AG09319 (cell line): ENCODE data around the gene UBE2E2.
"Not testable (repeated sequence)": the region's sequence is repeated elsewhere in the genome, so short reads cannot be mapped to it uniquely, and the experiment has no call there.

ENCODE experiments used
- DNase-seq: peaks from one replicate; pipeline ENCODE4 v3.0.0-alpha.2; 2010; ENCODE audit warnings: low read depth; ENCODE audit errors: extremely low read depth
- CTCF ChIP-seq: IDR thresholded peaks from 2 replicates; pipeline ENCODE4 v1.5.1; 2011; ENCODE audit warnings: low read depth, mild to moderate bottlenecking, inconsistent platforms, low read length, moderate library complexity

The UBE2E2 gene

DNA sequence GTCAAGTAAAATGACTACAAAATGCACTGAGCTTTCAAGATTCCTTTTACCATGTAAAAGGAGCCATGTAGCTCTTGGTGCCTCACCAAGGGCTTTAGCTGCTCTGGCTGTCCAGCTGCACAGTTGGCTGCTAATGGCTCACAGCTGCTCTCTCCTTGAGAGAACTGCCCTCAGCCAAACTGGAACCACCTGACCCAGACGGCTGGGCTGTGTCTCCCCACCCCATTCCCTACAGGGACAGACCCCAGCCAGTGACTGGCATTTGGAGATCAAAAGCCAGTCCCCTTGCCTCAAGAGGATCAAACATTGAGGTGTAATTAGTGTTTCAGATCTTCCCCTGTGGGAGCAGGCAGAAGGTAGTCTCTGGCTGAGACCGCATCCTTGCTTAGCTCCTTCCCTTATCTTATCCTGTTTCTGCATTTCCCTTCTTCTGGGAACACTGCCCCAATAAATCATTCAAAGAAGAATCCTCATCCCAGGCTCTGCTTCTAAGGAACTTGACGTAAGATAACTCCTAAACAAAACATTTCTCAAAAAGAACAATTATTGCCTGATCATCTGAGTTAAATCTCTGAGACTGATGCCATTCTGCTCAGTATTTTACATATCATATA, 28.6 kb upstream of the UBE2E2 start:
- no peak for DNase-seq
- TF ChIP-seq CTCF: no peak

DNA sequence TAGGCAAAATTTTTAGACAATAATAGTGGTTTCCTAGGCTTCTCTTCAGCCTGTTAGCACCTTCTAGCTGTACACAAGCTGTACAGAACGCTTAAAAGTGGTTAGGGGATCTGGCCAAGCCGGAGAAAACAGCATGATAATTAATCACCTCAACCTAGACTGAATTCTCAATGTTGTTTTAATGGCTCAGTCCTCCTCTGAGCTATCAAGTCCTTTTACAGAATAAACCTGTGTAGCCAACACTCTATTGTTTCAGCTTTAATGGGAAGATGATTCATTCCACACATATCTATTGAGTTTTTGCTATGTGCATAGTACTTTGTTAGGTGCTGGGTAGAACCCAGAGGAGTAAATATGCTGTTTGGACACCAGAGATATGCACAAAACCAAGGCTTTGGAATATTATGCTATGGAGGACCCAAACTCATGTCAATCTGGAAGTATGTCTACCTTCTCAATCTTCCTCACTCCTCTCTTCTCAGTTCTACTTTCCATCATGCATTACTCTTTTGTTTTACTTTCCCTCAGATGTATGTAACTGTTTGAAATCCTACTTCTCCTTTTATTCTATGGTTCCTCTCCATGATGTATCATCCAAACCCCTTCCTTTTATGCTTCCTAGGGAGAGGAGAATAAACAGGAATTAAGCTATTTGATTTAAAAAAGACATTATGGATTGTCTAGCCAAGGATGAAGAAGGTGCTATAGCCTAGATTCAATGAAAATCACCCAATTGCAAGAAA, 27.6 kb upstream of the UBE2E2 start:
- TF ChIP-seq CTCF: no peak
- no peak for DNase-seq

GRCh38 chr3:23176839-23177238, 26.3 kb upstream of the UBE2E2 start:
- DNase-seq: not testable (repeated sequence)

GRCh38 chr3:23182996-23183513, 20.1 kb upstream of the UBE2E2 start:
- TF ChIP-seq CTCF: no peak
- DNase-seq: no peak

DNA sequence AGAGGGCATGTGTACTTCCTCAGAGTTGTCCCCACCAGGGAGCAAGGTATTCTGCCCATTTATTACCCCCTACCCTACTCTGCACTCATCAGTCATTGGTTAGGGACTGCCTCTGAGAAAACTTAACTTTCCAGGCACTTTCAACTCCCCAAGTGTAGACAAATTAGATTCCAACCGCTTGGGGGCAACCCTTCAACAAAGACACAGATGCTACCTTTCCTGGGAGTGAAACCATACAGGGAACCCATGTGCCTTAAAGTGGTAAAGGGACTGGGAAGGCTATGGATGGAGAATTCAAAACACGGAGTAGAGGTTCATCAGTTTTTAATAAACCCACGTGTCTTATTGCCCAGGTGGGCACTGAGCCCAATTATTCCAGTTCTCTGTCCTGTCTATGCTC, 19.4 kb upstream of the UBE2E2 start:
- no peak for DNase-seq
- TF ChIP-seq CTCF: peak; percentile 53

- TF ChIP-seq CTCF: no peak
- no peak for DNase-seq
These were observed 17.3 kb upstream of the UBE2E2 start for GRCh38 chr3:23185861-23186260.

DNA sequence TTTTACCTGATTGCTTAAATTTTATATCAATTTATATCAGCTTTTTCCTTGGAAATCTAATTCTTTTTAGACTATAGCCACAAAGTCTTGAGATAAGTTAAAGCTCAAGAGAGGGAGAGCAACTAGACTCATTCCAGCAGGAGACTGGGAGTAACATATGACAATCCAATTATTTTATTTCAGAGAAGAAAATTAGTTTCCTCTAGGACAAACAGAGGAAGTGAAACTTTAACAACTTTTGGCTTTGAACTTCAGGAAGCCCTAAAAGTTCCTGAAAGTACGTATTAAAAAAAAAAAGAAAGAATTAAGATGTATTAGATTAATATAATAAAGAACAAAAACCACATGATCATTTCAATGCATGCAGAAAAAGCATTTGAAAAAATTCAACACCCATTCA, 13.9 kb upstream of the UBE2E2 start:
- no peak for DNase-seq
- TF ChIP-seq CTCF: no peak
